Colonic mucosa (tissue), 4 donors: ENCODE data around the gene RPN1. TPM values are rescaled to one million over a fixed set of nuclear protein-coding genes. Genes with fewer than 3 reads are reported as not detected.

Experiments used
- DNase-seq: peaks from one replicate; pipeline ENCODE4 v3.0.0-alpha.2; 2020
- H3K27ac ChIP-seq: fragments of 200-600 bp; one replicate; pipeline ENCODE4 v1.8.0; 2021
- H3K27me3 ChIP-seq: fragments of 200-600 bp; one replicate; pipeline ENCODE4 v1.8.0; 2021
- H3K36me3 ChIP-seq: fragments of 200-600 bp; one replicate; pipeline ENCODE4 v1.8.0; 2021
- H3K4me1 ChIP-seq: fragments of 200-600 bp; one replicate; pipeline ENCODE4 v1.8.0; 2021; ENCODE audit warnings: mild to moderate bottlenecking
- H3K4me3 ChIP-seq: fragments of 200-600 bp; one replicate; pipeline ENCODE4 v1.8.0; 2021
- H3K9ac ChIP-seq, 2 donors: one replicate each; pipeline ENCODE4 v1.7.0; 2013; ENCODE audit warnings: control low read depth in 2 of 2, low read depth in 2 of 2, low read length in 2 of 2
- H3K9me3 ChIP-seq: fragments of 200-600 bp; one replicate; pipeline ENCODE4 v1.8.0; 2021
- CTCF ChIP-seq: fragments of 200-600 bp; IDR thresholded peaks from one replicate; pipeline ENCODE4 v1.8.0; 2022; ENCODE audit warnings: antibody characterized with exemption, mild to moderate bottlenecking
- intact Hi-C: fragments of 100-400 bp; cut with DNase I; formaldehyde crosslinking; loops from one replicate; pipeline ENCODE4 v1.14.1; 2022
- total RNA-seq, 2 donors: library from RNA; stranded (reverse); fragmentation: NEBNext Ultra II Directional in 1 of 2; extraction: Animal tissue kit (Norgen Biotek cat#: 25700) in 1 of 2; gene quantifications; one replicate each; pipeline ENCODE4 v1.2.1, GENCODE V29; 2021
- donor health status: healthy.
- donor health status: DM: no; HTN: no; CAD: no.
- donor health status: DM: no; HTN: no; CAD: no.

RPN1 gene
- total RNA-seq, 2 donors from 2014 or later, result 188 to 314 TPM

- Histone ChIP-seq H3K27me3 (no peaks in the 10 kb centered on the region), H3K4me1 (no peaks in the 10 kb centered on the region), H3K9ac (no peak overlapping the region), H3K27ac (no peak overlapping the region), H3K4me3 (no peak overlapping the region), H3K36me3 (no peaks in the 10 kb centered on the region), H3K9me3 (no peaks in the 10 kb centered on the region)
- TF ChIP-seq CTCF, result no peak
- DNase-seq, result no peak
- intact Hi-C loops, result no loop called here
These were observed 16.5 kb downstream of the RPN1 start for GRCh38 chr3:128634075-128634611.

GRCh38 chr3:128632301-128632700 is 18.3 kb downstream of the RPN1 start:
- DNase-seq, result no peak
- Histone ChIP-seq H3K9ac (no peak overlapping the region), H3K4me1 (no peaks in the 10 kb centered on the region), H3K27ac (no peak overlapping the region), H3K4me3 (no peak overlapping the region), H3K9me3 (no peaks in the 10 kb centered on the region), H3K36me3 (no peaks in the 10 kb centered on the region), H3K27me3 (no peaks in the 10 kb centered on the region)
- intact Hi-C loops, result no loop called here
- no peak for TF ChIP-seq CTCF

- no peak overlapping the region for H3K9ac ChIP-seq
- intact Hi-C loops, result no loop called here
- H3K9me3 ChIP-seq, result no peaks in the 10 kb centered on the region
- H3K27me3 ChIP-seq, result no peaks in the 10 kb centered on the region
- peaks cover 17% of the 10 kb centered on the region for H3K36me3 ChIP-seq
- no peaks in the 10 kb centered on the region for H3K4me1 ChIP-seq
- no peak overlapping the region for H3K4me3 ChIP-seq
- TF ChIP-seq CTCF, result no peak
- H3K27ac ChIP-seq, result no peak overlapping the region
- DNase-seq, result no peak
These were observed 20.7 kb downstream of the RPN1 start for GRCh38 chr3:128629936-128630335.

- H3K27ac ChIP-seq, result no peak overlapping the region
- TF ChIP-seq CTCF, result no peak
These were observed 25.1 kb downstream of the RPN1 start for GRCh38 chr3:128625409-128625945.

DNA sequence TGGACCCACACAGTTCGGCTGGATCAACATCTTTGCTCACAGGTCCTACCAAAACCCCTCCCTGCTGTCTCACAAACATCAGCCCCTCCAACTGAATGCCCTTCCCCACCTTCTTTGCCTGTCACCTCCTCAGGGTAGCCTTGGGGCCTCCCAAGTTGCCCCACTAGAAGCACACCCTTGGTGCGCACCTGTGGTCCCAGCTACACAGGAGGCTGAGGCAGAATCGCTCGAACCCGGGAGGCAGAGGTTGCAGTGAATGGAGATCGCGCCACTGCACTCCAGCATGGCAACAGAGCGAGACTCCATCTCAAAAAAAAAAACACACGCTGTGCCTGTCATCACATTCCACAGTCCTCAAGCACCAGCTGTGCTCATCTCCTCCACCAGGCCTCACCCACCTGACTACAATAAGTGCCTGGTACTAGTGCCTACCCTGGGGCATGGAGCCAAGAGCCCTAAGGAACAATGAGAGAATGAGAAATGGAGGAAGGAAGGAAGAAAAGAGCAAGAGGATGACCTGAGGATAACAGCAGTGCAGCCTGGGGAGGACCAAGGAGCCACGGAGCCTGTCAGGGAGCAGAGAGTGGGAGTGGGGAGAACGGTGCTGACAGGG is 26.0 kb downstream of the RPN1 start:
- Histone ChIP-seq H3K27me3 (no peaks in the 10 kb centered on the region), H3K9ac (no peak overlapping the region), H3K4me1 (no peaks in the 10 kb centered on the region), H3K9me3 (no peaks in the 10 kb centered on the region), H3K27ac (no peak overlapping the region), H3K4me3 (no peak overlapping the region), H3K36me3 (peaks cover 37% of the 10 kb centered on the region)
- DNase-seq, result no peak
- no peak for TF ChIP-seq CTCF
- intact Hi-C loops, result no loop called here

More at GRCh38 chr3:128625409-128625945, 25.1 kb downstream of the RPN1 start:
- Histone ChIP-seq H3K36me3 (peaks cover 32% of the 10 kb centered on the region), H3K9me3 (no peaks in the 10 kb centered on the region), H3K9ac (no peak overlapping the region), H3K27me3 (no peaks in the 10 kb centered on the region), H3K4me1 (no peaks in the 10 kb centered on the region), H3K4me3 (no peak overlapping the region)
- intact Hi-C loops, result no loop called here
- no peak for DNase-seq
